K562 (cell line): ENCODE measurements around the gene RPL7A. TPM values are rescaled to one million over a fixed set of nuclear protein-coding genes. Genes with fewer than 3 reads are reported as not detected.

Experiments used
- JUN ChIP-seq, 2 experiments: sonication (generic) in 1 of 2; formaldehyde crosslinking in 1 of 2; IDR thresholded peaks; 2 replicates each; pipeline versions ENCODE4 v1.6.1 to v1.8.0; 2012 to 2022; ENCODE audit warnings: borderline replicate concordance in 2 of 2, mild to moderate bottlenecking in 2 of 2, improper control_type of control experiment in 1 of 2, low read depth in 1 of 2, low read length in 1 of 2, missing genetic modification reagents in 1 of 2
- MGA ChIP-seq: fragments of 450-650 bp; IDR thresholded peaks from 2 replicates; pipeline ENCODE4 v1.6.1; 2016; ENCODE audit warnings: mild to moderate bottlenecking, moderate library complexity
- SNRNP70 ChIP-seq: fragments of 200-400 bp; formaldehyde crosslinking; optimal IDR thresholded peaks from 2 replicates; pipeline ENCODE3; 2017; ENCODE audit warnings: low read depth, low read length
- polyA plus RNA-seq, 8 experiments: library from polyadenylated mRNA; depleted of rRNA in 4 of 8; stranded (reverse) in 5 of 8; unstranded in 3 of 8; fragments of >200 nt; fragmentation: Nextera tagmentation in 2 of 8; fragmentation: Illumina TruSeq in 1 of 8; extraction: Ambion mirVana in 2 of 8; extraction: Trizol in 1 of 8; gene quantifications; 2 replicates each; pipeline versions ENCODE4 v1.2.1 to v1.2.3, GENCODE V29; 2011 to 2014; ENCODE audit warnings: inconsistent platforms in 1 of 8, missing spikeins in 1 of 8
- total RNA-seq, 7 experiments: library from RNA; depleted of rRNA in 6 of 7; stranded (reverse); fragments of >200 nt in 6 of 7; fragmentation: Illumina TruSeq in 2 of 7; extraction: Trizol in 2 of 7; gene quantifications; 2 replicates each; pipeline versions ENCODE4 v1.2.1 to v1.2.3, GENCODE V29; 2011 to 2021; ENCODE audit warnings: low replicate concordance in 1 of 7

Gene RPL7A
- total and polyA plus RNA-seq, 9 of the 15 experiments (the other 6 are each of a cell fraction or from before 2014, with no cell fraction given) = 1,935 to 3,760 (median 2,652) TPM

- no peak for TF ChIP-seq MGA
- no peak for TF ChIP-seq SNRNP70
- no peak for TF ChIP-seq JUN (IDR thresholded peaks at IDR 0.05; ENCODE audit: borderline replicate concordance, low read depth, low read length)
- TF ChIP-seq JUN (CRISPR knock-in tag; IDR thresholded peaks at IDR 0.05; ENCODE audit: borderline replicate concordance) = no peak
These were observed 41.1 kb downstream of the RPL7A start (continued) for GRCh38 chr9:133389025-133389557.
